GM12801 (cell line): ENCODE data around the gene ARRB2.

ENCODE experiments used
- CTCF ChIP-seq: IDR thresholded peaks from one replicate; pipeline ENCODE4 v1.5.1; 2011; ENCODE audit warnings: control low read depth; ENCODE audit not compliant: insufficient read length; ENCODE audit errors: extremely low read depth

ARRB2 gene

GRCh38 chr17:4679658-4680057 is 30.8 kb upstream of the ARRB2 start:
- TF ChIP-seq CTCF = no peak

- TF ChIP-seq CTCF = no peak
Observed at GRCh38 chr17:4690745-4691144, 19.7 kb upstream of the ARRB2 start.

DNA sequence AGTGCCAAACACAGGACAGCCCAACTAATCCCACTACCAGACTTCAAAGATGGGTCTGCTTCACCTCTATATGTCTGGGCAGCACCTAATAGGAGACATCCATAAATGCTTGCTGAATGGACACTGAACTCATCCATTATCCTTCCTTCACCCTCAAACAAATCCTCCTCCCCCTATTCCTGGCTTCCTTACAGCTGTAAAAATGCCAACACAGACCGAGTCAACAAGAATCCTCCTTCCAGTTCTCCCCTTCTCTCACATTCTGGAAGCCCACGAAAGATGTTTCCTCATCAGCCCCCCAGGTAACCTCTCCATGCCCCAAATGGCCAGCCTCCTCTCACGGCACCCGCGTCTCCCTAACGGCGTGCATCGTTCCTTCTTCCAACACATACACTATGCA is 18.7 kb upstream of the ARRB2 start:
- no peak for TF ChIP-seq CTCF

- TF ChIP-seq CTCF = no peak
Observed at GRCh38 chr17:4693416-4693815, 17.0 kb upstream of the ARRB2 start.

GRCh38 chr17:4696437-4696805 is 14.0 kb upstream of the ARRB2 start:
- TF ChIP-seq CTCF = no peak

DNA sequence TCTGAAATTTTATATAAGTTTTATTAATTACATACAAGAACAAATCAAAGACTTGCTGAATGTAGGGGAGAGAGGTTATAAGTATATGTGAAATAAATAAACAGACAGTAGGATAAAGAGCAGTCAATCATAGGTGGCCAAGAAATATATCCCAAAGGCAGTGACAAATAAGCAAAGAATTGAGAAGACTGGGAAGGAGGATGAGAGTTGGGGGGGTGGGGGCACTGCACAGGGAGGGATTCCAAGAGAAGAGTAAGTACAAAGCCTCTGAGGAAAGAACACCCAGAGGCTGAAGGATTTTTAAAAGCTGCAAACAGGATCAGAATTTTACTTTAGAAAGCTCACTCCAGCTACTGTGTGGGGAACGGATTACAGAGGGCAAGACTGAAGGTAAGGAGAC is 9.3 kb upstream of the ARRB2 start:
- no peak for TF ChIP-seq CTCF

DNA sequence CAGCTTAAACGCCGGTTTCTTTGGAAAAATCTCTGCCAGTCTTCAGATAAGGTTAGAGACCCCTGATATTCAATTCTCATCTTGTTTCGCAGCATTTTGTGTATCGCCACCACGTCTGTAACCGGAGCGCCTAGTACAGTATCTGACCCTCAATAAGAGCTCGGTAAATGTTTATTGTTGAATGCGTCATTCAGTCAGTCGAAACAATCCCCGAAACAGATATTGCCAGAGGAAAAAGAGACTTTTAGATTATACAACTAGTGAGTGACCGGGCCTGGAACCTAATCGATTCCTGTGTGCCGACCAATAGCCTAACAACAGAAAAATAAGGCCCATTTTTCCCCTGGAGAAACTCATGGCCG is 7.1 kb upstream of the ARRB2 start:
- TF ChIP-seq CTCF = no peak

DNA sequence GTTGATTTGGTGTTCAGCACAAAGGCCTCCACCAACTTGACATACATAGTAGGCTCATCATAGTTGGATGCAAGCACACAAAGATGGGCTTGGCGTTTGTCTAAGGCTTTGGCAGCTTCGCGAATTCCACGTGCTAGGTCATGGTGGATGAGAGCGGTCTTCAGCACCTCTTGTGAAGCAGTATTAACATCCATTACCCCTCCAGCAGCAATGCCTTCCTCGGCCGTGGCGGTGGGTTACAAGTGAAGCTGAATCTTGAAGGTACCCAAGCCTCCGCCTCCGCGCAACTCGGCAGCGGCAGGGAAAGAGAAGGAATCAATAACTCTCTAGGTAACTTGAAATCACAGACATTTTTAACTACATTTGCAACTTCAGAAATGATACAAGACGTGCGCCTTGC is 5.4 kb upstream of the ARRB2 start:
- no peak for TF ChIP-seq CTCF
